ENCODE measurements around the gene TMEM255B.

TMEM255B gene

DNA sequence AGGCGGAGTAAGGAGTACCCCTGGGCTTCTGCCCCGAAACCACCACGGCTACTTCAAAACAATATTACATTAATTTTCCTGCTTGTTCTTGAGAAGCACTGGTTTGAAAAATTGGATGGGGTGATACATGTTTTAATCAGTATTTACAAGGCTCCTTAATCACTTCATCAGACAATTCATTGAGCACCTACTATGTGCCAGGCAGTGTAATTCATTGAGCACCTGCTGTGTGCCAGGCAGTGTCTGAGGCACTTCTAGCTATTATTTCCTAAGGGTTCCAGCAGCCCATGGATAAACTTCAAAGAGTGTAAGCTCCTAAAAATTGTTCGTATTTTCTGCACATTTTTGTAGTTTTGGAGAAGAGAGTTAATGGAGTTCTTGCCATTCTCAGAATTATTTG, 106.4 kb downstream of the TMEM255B start:
- no peaks in the 10 kb centered on the region for H4K20me1 ChIP-seq (ENCODE audit: insufficient read depth, low read length, poor library complexity, severe bottlenecking)
- H3K9me3 ChIP-seq (ENCODE audit: insufficient read depth, low read depth, low read length) = no peaks in the 10 kb centered on the region; the same call in 1 of the 2 replicates
- H3K9ac ChIP-seq (ENCODE audit: low read depth, low read length, poor library complexity, severe bottlenecking) = no peak overlapping the region
- no peak overlapping the region for H3K4me3 ChIP-seq (ENCODE audit: low read length, poor library complexity, severe bottlenecking)
- no peak for TF ChIP-seq EZH2phosphoT487 (IDR thresholded peaks at IDR 0.05; ENCODE audit: borderline replicate concordance)
- TF ChIP-seq, protein P1, sequence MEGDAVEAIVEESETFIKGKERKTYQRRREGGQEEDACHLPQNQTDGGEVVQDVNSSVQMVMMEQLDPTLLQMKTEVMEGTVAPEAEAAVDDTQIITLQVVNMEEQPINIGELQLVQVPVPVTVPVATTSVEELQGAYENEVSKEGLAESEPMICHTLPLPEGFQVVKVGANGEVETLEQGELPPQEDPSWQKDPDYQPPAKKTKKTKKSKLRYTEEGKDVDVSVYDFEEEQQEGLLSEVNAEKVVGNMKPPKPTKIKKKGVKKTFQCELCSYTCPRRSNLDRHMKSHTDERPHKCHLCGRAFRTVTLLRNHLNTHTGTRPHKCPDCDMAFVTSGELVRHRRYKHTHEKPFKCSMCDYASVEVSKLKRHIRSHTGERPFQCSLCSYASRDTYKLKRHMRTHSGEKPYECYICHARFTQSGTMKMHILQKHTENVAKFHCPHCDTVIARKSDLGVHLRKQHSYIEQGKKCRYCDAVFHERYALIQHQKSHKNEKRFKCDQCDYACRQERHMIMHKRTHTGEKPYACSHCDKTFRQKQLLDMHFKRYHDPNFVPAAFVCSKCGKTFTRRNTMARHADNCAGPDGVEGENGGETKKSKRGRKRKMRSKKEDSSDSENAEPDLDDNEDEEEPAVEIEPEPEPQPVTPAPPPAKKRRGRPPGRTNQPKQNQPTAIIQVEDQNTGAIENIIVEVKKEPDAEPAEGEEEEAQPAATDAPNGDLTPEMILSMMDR (conservative IDR thresholded peaks at IDR 0.05; ENCODE audit: low read length) = no peak
- no peaks in the 10 kb centered on the region for H3K9me2 ChIP-seq (replicated peaks; ENCODE audit: low read depth, low read length)
- H3K4me1 ChIP-seq (ENCODE audit: insufficient read depth, low read length, poor library complexity, severe bottlenecking) = no peaks in the 10 kb centered on the region
- H3K27me3 ChIP-seq (ENCODE audit: insufficient read depth, low read length, poor library complexity, severe bottlenecking) = no peaks in the 10 kb centered on the region
- H2AFZ ChIP-seq (ENCODE audit: low read length) = no peak overlapping the region
- H3F3A ChIP-seq (ENCODE audit: low read depth) = no peaks in the 10 kb centered on the region
- H3K36me3 ChIP-seq (ENCODE audit: insufficient read depth, low read length) = no peaks in the 10 kb centered on the region
- H3K4me2 ChIP-seq (ENCODE audit: low read depth, low read length, poor library complexity, severe bottlenecking) = no peak overlapping the region
- H3K79me2 ChIP-seq (ENCODE audit: insufficient read depth, low read length) = no peaks in the 10 kb centered on the region
